HEK293 (cell line): ENCODE measurements around the gene CYP2A6.
A peak's percentile ranks its signal among the peaks of the same experiment; 100 is the strongest.
"Not testable (repeated sequence)": the region's sequence is repeated elsewhere in the genome, so short reads cannot be mapped to it uniquely, and the experiment has no call there.

Source experiments
- CTCF ChIA-PET: fragments of 350-600 bp; formaldehyde crosslinking; extraction: SDS; loops from one replicate; lab custom pipeline; 2021; ENCODE audit warnings: antibody characterized with exemption; lab: Yijun Ruan, JAX
- POLR2A ChIA-PET: fragments of 300-600 bp; formaldehyde crosslinking; extraction: SDS; loops from one replicate; lab custom pipeline; 2020; ENCODE audit warnings: antibody characterized with exemption, inconsistent platforms; lab: Yijun Ruan, JAX
- H3K27ac ChIP-seq: fragments of 200-500 bp; sonication (Bioruptor generic); 2 replicates; pipeline ENCODE4 v1.5.1; 2014; ENCODE audit warnings: low read depth, low read length, control low read depth, inconsistent platforms; ENCODE audit errors: extremely low read depth
- H3K36me3 ChIP-seq, 2 experiments: fragments of 200-500 bp in 1 of 2; sonication (Bioruptor generic) in 1 of 2; 1 replicate in 1 of 2; 2 replicates in 1 of 2; pipeline ENCODE4 v1.5.1; 2014 to 2017; ENCODE audit warnings: inconsistent platforms in 2 of 2, low read length in 2 of 2; ENCODE audit not compliant: control insufficient read depth in 2 of 2, insufficient read depth in 1 of 2
- H3K4me1 ChIP-seq: fragments of 200-500 bp; sonication (Bioruptor generic); 2 replicates; pipeline ENCODE4 v1.5.1; 2014; ENCODE audit warnings: mild to moderate bottlenecking, low read length, inconsistent platforms; ENCODE audit not compliant: control insufficient read depth, insufficient read depth
- H3K4me3 ChIP-seq: 2 replicates; pipeline ENCODE4 v1.5.1; 2011; ENCODE audit warnings: low read depth, mild to moderate bottlenecking, control low read depth, low read length, moderate library complexity
- H3K9me3 ChIP-seq: fragments of 200-500 bp; sonication (Bioruptor generic); 2 replicates; pipeline ENCODE4 v1.5.1; 2014; ENCODE audit warnings: low read depth, low read length, inconsistent platforms; ENCODE audit not compliant: control insufficient read depth, insufficient read depth
- SP7 ChIP-seq: fragments of 450-650 bp; formaldehyde crosslinking; IDR thresholded peaks from 2 replicates; pipeline ENCODE4 v1.5.1; 2016; ENCODE audit warnings: missing biosample characterization, missing genetic modification characterization
- ZEB2 ChIP-seq: fragments of 450-650 bp; formaldehyde crosslinking; IDR thresholded peaks from 2 replicates; pipeline ENCODE4 v1.5.1; 2016; ENCODE audit warnings: missing biosample characterization, missing genetic modification characterization
- ZNF10 ChIP-seq: fragments of 450-650 bp; formaldehyde crosslinking; IDR thresholded peaks from 2 replicates; pipeline ENCODE4 v1.5.1; 2017; ENCODE audit warnings: missing biosample characterization, missing genetic modification characterization
- ZNF112 ChIP-seq: fragments of 450-650 bp; formaldehyde crosslinking; IDR thresholded peaks from 2 replicates; pipeline ENCODE4 v1.5.0; 2017; ENCODE audit warnings: missing biosample characterization, missing genetic modification characterization
- ZNF169 ChIP-seq: fragments of 450-650 bp; formaldehyde crosslinking; IDR thresholded peaks from 2 replicates; pipeline ENCODE4 v1.5.1; 2016; ENCODE audit warnings: missing biosample characterization, missing genetic modification characterization
- ZNF324 ChIP-seq: fragments of 450-650 bp; formaldehyde crosslinking; IDR thresholded peaks from 2 replicates; pipeline ENCODE4 v1.5.1; 2016; ENCODE audit warnings: missing biosample characterization, missing genetic modification characterization
- ZNF394 ChIP-seq: fragments of 450-650 bp; formaldehyde crosslinking; IDR thresholded peaks from 2 replicates; pipeline ENCODE4 v1.5.1; 2016; ENCODE audit warnings: missing biosample characterization, missing genetic modification characterization, mild to moderate bottlenecking, moderate library complexity, borderline replicate concordance
- ZNF548 ChIP-seq: fragments of 450-650 bp; formaldehyde crosslinking; IDR thresholded peaks from 2 replicates; pipeline ENCODE4 v1.5.1; 2016; ENCODE audit warnings: missing biosample characterization, missing genetic modification characterization
- ZNF558 ChIP-seq: fragments of 450-650 bp; formaldehyde crosslinking; IDR thresholded peaks from 2 replicates; pipeline ENCODE4 v1.5.1; 2016; ENCODE audit warnings: missing biosample characterization, missing genetic modification characterization
- ZNF629 ChIP-seq: fragments of 450-650 bp; formaldehyde crosslinking; IDR thresholded peaks from 2 replicates; pipeline ENCODE4 v1.5.1; 2017; ENCODE audit warnings: missing biosample characterization, missing genetic modification characterization
- ZNF660 ChIP-seq: fragments of 450-650 bp; IDR thresholded peaks from 2 replicates; pipeline ENCODE4 v1.5.1; 2018; ENCODE audit warnings: missing biosample characterization, mild to moderate bottlenecking, missing genetic modification characterization
- ZSCAN23 ChIP-seq: fragments of 450-650 bp; formaldehyde crosslinking; IDR thresholded peaks from 2 replicates; pipeline ENCODE4 v1.5.1; 2016; ENCODE audit warnings: missing biosample characterization, missing genetic modification characterization
- TF ChIP-seq, protein P1 (sequence below): fragments of 450-650 bp; formaldehyde crosslinking; IDR thresholded peaks from 2 replicates; pipeline ENCODE4 v1.5.1; 2016; ENCODE audit warnings: missing biosample characterization, missing genetic modification characterization
- TF ChIP-seq, protein P2 (sequence below): fragments of 450-650 bp; formaldehyde crosslinking; conservative IDR thresholded peaks from 2 replicates; pipeline ENCODE4 v1.5.1; 2016; ENCODE audit warnings: low read depth, missing biosample characterization, missing genetic modification characterization
- TF ChIP-seq, protein P3 (sequence below): fragments of 450-650 bp; formaldehyde crosslinking; IDR thresholded peaks from 2 replicates; pipeline ENCODE4 v1.5.1; 2017; ENCODE audit warnings: missing biosample characterization, missing genetic modification characterization

The CYP2A6 gene, protein sequence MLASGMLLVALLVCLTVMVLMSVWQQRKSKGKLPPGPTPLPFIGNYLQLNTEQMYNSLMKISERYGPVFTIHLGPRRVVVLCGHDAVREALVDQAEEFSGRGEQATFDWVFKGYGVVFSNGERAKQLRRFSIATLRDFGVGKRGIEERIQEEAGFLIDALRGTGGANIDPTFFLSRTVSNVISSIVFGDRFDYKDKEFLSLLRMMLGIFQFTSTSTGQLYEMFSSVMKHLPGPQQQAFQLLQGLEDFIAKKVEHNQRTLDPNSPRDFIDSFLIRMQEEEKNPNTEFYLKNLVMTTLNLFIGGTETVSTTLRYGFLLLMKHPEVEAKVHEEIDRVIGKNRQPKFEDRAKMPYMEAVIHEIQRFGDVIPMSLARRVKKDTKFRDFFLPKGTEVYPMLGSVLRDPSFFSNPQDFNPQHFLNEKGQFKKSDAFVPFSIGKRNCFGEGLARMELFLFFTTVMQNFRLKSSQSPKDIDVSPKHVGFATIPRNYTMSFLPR

DNA sequence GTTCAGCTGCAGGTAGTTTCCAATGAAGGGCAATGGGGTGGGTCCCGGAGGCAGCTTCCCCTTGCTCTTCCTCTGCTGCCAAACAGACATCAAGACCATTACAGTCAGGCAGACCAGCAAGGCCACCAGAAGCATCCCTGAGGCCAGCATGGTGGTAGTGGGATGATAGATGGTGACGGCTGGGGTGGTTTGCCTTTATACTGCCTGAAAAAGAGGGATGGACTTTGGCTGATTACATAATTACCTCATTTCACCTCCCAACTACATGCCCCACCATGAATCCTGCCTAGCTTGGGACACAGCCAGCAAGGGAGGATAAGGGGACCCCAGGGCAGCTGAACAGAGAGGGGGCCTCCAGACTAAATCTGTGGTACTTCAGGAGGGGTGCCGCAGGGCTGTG lies at the start of gene CYP2A6:
TSS of gene CYP2A6 (minus strand) at position 171 of the 400 bp plus-strand sequence. CDS start at position 150, 21 bp downstream.
- H3K4me1 ChIP-seq, H3K27ac ChIP-seq, H3K36me3 ChIP-seq, POLR2A ChIA-PET, H3K4me3 ChIP-seq, H3K9me3 ChIP-seq: not testable (repeated sequence)
- CTCF ChIA-PET, result interaction anchor here (0.6 to 1.1 kb wide), 2 partner anchors 44 to 124 kb away, joined by 3 to 4 read pairs; no protein-coding TSS in a partner anchor

DNA sequence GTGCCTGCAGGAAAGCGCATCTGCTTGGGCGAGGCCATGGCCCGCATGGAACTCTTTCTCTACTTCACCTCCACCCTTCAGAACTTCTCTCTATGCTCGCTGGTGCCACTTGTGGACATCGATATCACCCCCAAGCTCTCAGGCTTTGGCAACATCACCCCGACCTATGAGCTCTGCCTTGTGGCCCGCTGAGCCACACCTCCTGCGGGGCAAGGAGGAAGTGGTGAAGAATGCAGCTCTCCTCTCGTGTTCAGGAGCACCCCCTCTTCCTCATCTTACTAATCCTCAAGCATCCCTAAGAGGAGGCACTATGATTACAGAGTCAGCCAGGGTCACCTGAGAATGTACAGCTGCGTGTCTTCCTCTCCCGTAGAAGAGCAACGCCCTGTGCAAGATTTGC lies 49.7 kb upstream of the CYP2A6 start:
- not testable (repeated sequence) for H3K27ac ChIP-seq, H3K36me3 ChIP-seq, H3K4me1 ChIP-seq, H3K4me3 ChIP-seq, H3K9me3 ChIP-seq
- CTCF ChIA-PET, result interaction anchor here (0.5 to 1.4 kb wide), 3 partner anchors 33 to 321 kb away, joined by 3 to 4 read pairs (median 3); no protein-coding TSS in a partner anchor
- TF ChIP-seq, protein P1, sequence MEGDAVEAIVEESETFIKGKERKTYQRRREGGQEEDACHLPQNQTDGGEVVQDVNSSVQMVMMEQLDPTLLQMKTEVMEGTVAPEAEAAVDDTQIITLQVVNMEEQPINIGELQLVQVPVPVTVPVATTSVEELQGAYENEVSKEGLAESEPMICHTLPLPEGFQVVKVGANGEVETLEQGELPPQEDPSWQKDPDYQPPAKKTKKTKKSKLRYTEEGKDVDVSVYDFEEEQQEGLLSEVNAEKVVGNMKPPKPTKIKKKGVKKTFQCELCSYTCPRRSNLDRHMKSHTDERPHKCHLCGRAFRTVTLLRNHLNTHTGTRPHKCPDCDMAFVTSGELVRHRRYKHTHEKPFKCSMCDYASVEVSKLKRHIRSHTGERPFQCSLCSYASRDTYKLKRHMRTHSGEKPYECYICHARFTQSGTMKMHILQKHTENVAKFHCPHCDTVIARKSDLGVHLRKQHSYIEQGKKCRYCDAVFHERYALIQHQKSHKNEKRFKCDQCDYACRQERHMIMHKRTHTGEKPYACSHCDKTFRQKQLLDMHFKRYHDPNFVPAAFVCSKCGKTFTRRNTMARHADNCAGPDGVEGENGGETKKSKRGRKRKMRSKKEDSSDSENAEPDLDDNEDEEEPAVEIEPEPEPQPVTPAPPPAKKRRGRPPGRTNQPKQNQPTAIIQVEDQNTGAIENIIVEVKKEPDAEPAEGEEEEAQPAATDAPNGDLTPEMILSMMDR (tag by site-specific recombination), result 0 out of 2 replicates have a peak, but pooled peaks have one; percentile 11
- TF ChIP-seq, all 188 proteins: peak for 1; not testable (repeated sequence) for 187
- POLR2A ChIA-PET, result not testable (repeated sequence)

DNA sequence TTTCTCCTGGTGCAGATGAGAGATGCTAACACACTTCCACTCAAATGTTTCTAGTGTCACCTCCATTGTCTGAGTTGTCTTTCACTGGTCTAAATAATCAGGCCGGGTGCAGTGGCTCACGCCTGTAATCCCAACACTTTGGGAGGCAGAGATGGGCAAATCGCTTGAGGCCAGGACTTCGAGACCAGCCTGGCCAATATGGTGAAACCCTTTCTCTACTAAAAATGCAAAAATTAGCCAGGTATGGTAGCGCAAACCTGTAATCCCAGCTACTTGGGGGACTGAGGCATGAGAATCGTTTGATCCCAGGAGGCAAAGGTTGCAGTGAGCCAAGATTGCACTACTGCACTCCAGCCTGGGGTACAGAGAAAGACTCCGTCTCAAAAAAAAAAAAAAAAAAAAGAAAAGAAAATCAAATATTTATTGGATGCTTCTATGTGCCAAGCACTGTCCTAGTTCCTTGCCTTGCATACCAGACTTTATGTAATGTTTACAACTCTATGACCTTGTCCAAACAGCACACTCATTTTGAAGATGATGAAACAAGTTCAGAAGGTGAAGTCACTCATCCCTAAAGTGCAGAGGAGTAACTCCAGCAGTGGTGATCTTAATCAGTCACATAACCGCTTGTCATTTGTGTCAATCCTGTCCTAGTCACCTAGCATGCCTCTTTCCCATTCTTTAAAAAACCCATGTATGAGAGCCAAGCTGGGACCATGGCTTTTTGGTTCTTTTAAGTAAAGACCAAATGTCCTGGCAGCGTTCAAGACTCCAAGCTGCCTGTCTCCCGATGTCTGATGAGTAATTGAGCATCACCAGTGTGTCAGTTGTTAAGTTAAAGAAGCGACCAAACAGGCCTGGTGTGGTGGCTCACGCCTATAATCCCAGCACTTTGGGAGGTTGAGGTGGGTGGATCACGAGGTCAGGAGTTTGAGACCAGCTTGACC lies 46.9 kb upstream of the CYP2A6 start:
- CTCF ChIA-PET, result interaction anchor here (0.7 kb wide), 2 partner anchors 12 to 37 kb away, joined by 3 read pairs; no protein-coding TSS in a partner anchor
- H3K4me3 ChIP-seq, H3K4me1 ChIP-seq, POLR2A ChIA-PET, H3K9me3 ChIP-seq, H3K36me3 ChIP-seq: not testable (repeated sequence)
- peak overlapping the region; percentile 17; the same call in 1 of the 2 replicates for H3K27ac ChIP-seq
- TF ChIP-seq, protein P2, sequence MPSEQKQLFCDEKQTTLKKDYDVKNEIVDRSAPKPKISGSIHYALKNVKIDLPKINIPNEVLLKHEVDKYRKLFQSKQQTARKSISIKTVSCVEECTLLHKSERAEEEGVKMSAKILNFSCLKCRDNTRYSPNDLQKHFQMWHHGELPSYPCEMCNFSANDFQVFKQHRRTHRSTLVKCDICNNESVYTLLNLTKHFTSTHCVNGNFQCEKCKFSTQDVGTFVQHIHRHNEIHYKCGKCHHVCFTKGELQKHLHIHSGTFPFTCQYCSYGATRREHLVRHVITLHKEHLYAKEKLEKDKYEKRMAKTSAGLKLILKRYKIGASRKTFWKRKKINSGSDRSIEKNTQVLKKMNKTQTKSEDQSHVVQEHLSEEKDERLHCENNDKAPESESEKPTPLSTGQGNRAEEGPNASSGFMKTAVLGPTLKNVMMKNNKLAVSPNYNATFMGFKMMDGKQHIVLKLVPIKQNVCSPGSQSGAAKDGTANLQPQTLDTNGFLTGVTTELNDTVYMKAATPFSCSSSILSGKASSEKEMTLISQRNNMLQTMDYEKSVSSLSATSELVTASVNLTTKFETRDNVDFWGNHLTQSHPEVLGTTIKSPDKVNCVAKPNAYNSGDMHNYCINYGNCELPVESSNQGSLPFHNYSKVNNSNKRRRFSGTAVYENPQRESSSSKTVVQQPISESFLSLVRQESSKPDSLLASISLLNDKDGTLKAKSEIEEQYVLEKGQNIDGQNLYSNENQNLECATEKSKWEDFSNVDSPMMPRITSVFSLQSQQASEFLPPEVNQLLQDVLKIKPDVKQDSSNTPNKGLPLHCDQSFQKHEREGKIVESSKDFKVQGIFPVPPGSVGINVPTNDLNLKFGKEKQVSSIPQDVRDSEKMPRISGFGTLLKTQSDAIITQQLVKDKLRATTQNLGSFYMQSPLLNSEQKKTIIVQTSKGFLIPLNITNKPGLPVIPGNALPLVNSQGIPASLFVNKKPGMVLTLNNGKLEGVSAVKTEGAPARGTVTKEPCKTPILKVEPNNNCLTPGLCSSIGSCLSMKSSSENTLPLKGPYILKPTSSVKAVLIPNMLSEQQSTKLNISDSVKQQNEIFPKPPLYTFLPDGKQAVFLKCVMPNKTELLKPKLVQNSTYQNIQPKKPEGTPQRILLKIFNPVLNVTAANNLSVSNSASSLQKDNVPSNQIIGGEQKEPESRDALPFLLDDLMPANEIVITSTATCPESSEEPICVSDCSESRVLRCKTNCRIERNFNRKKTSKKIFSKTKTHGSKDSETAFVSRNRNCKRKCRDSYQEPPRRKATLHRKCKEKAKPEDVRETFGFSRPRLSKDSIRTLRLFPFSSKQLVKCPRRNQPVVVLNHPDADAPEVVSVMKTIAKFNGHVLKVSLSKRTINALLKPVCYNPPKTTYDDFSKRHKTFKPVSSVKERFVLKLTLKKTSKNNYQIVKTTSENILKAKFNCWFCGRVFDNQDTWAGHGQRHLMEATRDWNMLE, result peak; percentile 77
- TF ChIP-seq ZNF558 (tag by site-specific recombination) (peak; percentile 88; the same call in 1 of the 2 replicates), ZNF10 (tag by site-specific recombination) (peak; percentile 84; the same call in 1 of the 2 replicates), ZNF112 (tag by site-specific recombination) (0 out of 2 replicates have a peak, but pooled peaks have one; percentile 21), ZNF660 (tag by site-specific recombination) (peak; percentile 94), SP7 (tag by site-specific recombination) (peak; percentile 62), ZNF394 (tag by site-specific recombination) (peak; percentile 57; the same call in 1 of the 2 replicates), ZEB2 (tag by site-specific recombination) (peak; percentile 96), ZSCAN23 (tag by site-specific recombination) (0 out of 2 replicates have a peak, but pooled peaks have one; percentile 21), ZNF324 (peak; percentile 93), ZNF548 (tag by site-specific recombination) (peak; percentile 7), ZNF629 (tag by site-specific recombination) (peak; percentile 89), ZNF169 (tag by site-specific recombination) (0 out of 2 replicates have a peak, but pooled peaks have one; percentile 14)
- TF ChIP-seq, protein P3, sequence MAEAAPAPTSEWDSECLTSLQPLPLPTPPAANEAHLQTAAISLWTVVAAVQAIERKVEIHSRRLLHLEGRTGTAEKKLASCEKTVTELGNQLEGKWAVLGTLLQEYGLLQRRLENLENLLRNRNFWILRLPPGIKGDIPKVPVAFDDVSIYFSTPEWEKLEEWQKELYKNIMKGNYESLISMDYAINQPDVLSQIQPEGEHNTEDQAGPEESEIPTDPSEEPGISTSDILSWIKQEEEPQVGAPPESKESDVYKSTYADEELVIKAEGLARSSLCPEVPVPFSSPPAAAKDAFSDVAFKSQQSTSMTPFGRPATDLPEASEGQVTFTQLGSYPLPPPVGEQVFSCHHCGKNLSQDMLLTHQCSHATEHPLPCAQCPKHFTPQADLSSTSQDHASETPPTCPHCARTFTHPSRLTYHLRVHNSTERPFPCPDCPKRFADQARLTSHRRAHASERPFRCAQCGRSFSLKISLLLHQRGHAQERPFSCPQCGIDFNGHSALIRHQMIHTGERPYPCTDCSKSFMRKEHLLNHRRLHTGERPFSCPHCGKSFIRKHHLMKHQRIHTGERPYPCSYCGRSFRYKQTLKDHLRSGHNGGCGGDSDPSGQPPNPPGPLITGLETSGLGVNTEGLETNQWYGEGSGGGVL (tag by site-specific recombination), result peak; percentile 47; the same call in 1 of the 2 replicates
